Colonic mucosa (tissue), 4 donors: ENCODE results near the gene ZSCAN10. TPM values are rescaled to one million over a fixed set of nuclear protein-coding genes. Genes with fewer than 3 reads are reported as not detected.
"Not testable (repeated sequence)": the region's sequence is repeated elsewhere in the genome, so short reads cannot be mapped to it uniquely, and the experiment has no call there.

Experiments
- DNase-seq: peaks from one replicate; pipeline ENCODE4 v3.0.0-alpha.2; 2020
- H3K27ac ChIP-seq: fragments of 200-600 bp; one replicate; pipeline ENCODE4 v1.8.0; 2021
- H3K27me3 ChIP-seq: fragments of 200-600 bp; one replicate; pipeline ENCODE4 v1.8.0; 2021
- H3K36me3 ChIP-seq: fragments of 200-600 bp; one replicate; pipeline ENCODE4 v1.8.0; 2021
- H3K4me1 ChIP-seq: fragments of 200-600 bp; one replicate; pipeline ENCODE4 v1.8.0; 2021; ENCODE audit warnings: mild to moderate bottlenecking
- H3K4me3 ChIP-seq: fragments of 200-600 bp; one replicate; pipeline ENCODE4 v1.8.0; 2021
- H3K9ac ChIP-seq, 2 donors: one replicate each; pipeline ENCODE4 v1.7.0; 2013; ENCODE audit warnings: control low read depth in 2 of 2, low read depth in 2 of 2, low read length in 2 of 2
- H3K9me3 ChIP-seq: fragments of 200-600 bp; one replicate; pipeline ENCODE4 v1.8.0; 2021
- intact Hi-C: fragments of 100-400 bp; cut with DNase I; formaldehyde crosslinking; loops from one replicate; pipeline ENCODE4 v1.14.1; 2022
- total RNA-seq, 2 donors: library from RNA; stranded (reverse); fragmentation: NEBNext Ultra II Directional in 1 of 2; extraction: Animal tissue kit (Norgen Biotek cat#: 25700) in 1 of 2; gene quantifications; one replicate each; pipeline ENCODE4 v1.2.1, GENCODE V29; 2021
- TF ChIP-seq, protein P1 (sequence below): fragments of 200-600 bp; IDR thresholded peaks from one replicate; pipeline ENCODE4 v1.8.0; 2022; ENCODE audit warnings: antibody characterized with exemption, mild to moderate bottlenecking
- donor health status: healthy.
- donor health status: DM: no; HTN: no; CAD: no.
- donor health status: DM: no; HTN: no; CAD: no.

Gene ZSCAN10
- total RNA-seq, 2 donors from 2014 or later: 0.86 TPM; not detected in 1

- intact Hi-C loops: no loop called here
- no peaks in the 10 kb centered on the region for H3K36me3 ChIP-seq
- no peak for DNase-seq
- no peaks in the 10 kb centered on the region for H3K4me1 ChIP-seq
- H3K27me3 ChIP-seq: no peaks in the 10 kb centered on the region
- no peaks in the 10 kb centered on the region for H3K9me3 ChIP-seq
- no peak overlapping the region for H3K27ac ChIP-seq
- TF ChIP-seq, protein P1, sequence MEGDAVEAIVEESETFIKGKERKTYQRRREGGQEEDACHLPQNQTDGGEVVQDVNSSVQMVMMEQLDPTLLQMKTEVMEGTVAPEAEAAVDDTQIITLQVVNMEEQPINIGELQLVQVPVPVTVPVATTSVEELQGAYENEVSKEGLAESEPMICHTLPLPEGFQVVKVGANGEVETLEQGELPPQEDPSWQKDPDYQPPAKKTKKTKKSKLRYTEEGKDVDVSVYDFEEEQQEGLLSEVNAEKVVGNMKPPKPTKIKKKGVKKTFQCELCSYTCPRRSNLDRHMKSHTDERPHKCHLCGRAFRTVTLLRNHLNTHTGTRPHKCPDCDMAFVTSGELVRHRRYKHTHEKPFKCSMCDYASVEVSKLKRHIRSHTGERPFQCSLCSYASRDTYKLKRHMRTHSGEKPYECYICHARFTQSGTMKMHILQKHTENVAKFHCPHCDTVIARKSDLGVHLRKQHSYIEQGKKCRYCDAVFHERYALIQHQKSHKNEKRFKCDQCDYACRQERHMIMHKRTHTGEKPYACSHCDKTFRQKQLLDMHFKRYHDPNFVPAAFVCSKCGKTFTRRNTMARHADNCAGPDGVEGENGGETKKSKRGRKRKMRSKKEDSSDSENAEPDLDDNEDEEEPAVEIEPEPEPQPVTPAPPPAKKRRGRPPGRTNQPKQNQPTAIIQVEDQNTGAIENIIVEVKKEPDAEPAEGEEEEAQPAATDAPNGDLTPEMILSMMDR: no peak
- H3K9ac ChIP-seq: no peak overlapping the region
- no peak overlapping the region for H3K4me3 ChIP-seq
Observed at GRCh38 chr16:3085868-3086595, 13.1 kb downstream of the ZSCAN10 start.

GRCh38 chr16:3084969-3085670, 14.0 kb downstream of the ZSCAN10 start:
- DNase-seq: no peak
- Histone ChIP-seq H3K27me3 (no peaks in the 10 kb centered on the region), H3K9ac (no peak overlapping the region), H3K9me3 (no peaks in the 10 kb centered on the region), H3K27ac (no peak overlapping the region), H3K4me1 (no peaks in the 10 kb centered on the region), H3K4me3 (no peak overlapping the region), H3K36me3 (no peaks in the 10 kb centered on the region)
- intact Hi-C loops: no loop called here
- TF ChIP-seq, protein P1: no peak

GRCh38 chr16:3084491-3084890, 14.6 kb downstream of the ZSCAN10 start:
- Histone ChIP-seq H3K27me3 (no peaks in the 10 kb centered on the region), H3K9ac (no peak overlapping the region), H3K4me3 (no peak overlapping the region), H3K27ac (no peak overlapping the region), H3K36me3 (no peaks in the 10 kb centered on the region), H3K4me1 (no peaks in the 10 kb centered on the region), H3K9me3 (no peaks in the 10 kb centered on the region)
- TF ChIP-seq, protein P1: no peak
- DNase-seq: no peak
- intact Hi-C loops: no loop called here

DNA sequence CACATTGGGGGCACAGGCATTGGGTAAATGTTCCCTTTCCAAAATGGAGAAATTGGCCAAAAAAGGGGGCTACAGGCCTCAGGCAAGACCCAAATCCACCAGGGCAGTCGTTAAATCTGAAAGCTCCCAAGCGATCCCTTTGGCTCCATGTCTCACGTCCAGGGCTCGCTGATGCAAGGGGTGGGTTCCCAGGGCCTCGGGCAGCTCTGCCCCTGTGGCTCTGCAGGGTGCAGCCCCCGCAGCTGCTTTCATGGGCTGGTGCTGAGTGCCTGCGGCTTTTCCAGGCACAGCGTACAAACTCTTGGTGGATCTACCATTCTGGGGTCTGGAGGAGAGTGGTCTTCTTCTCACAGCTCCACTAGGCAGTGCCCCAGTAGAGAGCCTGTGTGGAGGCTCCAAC, 15.7 kb downstream of the ZSCAN10 start:
- intact Hi-C loops, H3K27ac ChIP-seq: not testable (repeated sequence)

GRCh38 chr16:3081957-3082356, 17.1 kb downstream of the ZSCAN10 start:
- H3K4me3 ChIP-seq, H3K9ac ChIP-seq, H3K27me3 ChIP-seq, H3K27ac ChIP-seq, H3K9me3 ChIP-seq, H3K36me3 ChIP-seq, intact Hi-C loops, H3K4me1 ChIP-seq, DNase-seq: not testable (repeated sequence)

More for the DNA sequence above, 15.7 kb downstream of the ZSCAN10 start:
- H3K27me3 ChIP-seq, DNase-seq, H3K9me3 ChIP-seq, H3K4me3 ChIP-seq, H3K9ac ChIP-seq, H3K4me1 ChIP-seq, H3K36me3 ChIP-seq: not testable (repeated sequence)

DNA sequence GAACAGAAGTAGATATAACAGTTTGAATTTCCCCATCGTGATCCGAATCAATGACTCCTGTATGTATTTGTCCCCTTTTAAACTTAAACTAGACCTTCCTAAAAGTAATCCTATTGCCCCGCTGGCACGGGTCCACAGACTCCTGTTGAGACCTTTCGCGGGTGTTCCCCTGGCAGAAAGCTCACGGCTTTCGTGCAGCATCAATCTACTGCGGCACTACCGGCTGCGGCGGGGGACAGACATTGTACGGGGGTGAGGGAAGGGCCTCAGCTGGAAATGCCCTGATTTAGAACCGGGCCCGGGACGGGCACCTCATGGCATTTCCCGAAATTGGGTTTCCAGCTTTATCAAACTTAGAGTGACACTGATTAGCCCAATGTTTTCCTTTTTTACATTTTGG, 19.1 kb downstream of the ZSCAN10 start:
- H3K27me3 ChIP-seq: no peaks in the 10 kb centered on the region

More for the DNA sequence above, 19.1 kb downstream of the ZSCAN10 start:
- Histone ChIP-seq H3K4me1 (no peaks in the 10 kb centered on the region), H3K9me3 (no peaks in the 10 kb centered on the region), H3K36me3 (no peaks in the 10 kb centered on the region), H3K4me3 (no peak overlapping the region), H3K27ac (no peak overlapping the region), H3K9ac (no peak overlapping the region)
- intact Hi-C loops: no loop called here
- TF ChIP-seq, protein P1: no peak
- no peak for DNase-seq
